RWPE2 (cell line): Measurements from ENCODE around the gene GRIK2.
A peak's percentile ranks its signal among the peaks of the same experiment; 100 is the strongest.
"Not testable (repeated sequence)": the region's sequence is repeated elsewhere in the genome, so short reads cannot be mapped to it uniquely, and the experiment has no call there.

Experiments used
- ATAC-seq: fragments of 200-7000 bp; cut with Tn5 transposase; 3 replicates; pipeline ENCODE4 v1.9.1; 2021; ENCODE audit warnings: low read depth
- DNase-seq: peaks from one replicate; pipeline ENCODE4 v3.0.0-alpha.2; 2020; ENCODE audit warnings: low spot score
- H3K27ac ChIP-seq: fragments of 450-650 bp; 2 replicates; pipeline ENCODE4 v1.5.1; 2017; ENCODE audit warnings: mild to moderate bottlenecking; ENCODE audit not compliant: poor library complexity, severe bottlenecking
- H3K27me3 ChIP-seq: fragments of 250-450 bp; sonication (Bioruptor Pico); 2 replicates; pipeline ENCODE4 v1.5.1; 2021; ENCODE audit warnings: mild to moderate bottlenecking, moderate library complexity; ENCODE audit not compliant: insufficient read depth, poor library complexity, severe bottlenecking
- H3K36me3 ChIP-seq: fragments of 250-450 bp; sonication (Bioruptor Pico); 2 replicates; pipeline ENCODE4 v1.5.1; 2020; ENCODE audit warnings: low read depth, mild to moderate bottlenecking, moderate library complexity
- H3K4me1 ChIP-seq: fragments of 250-450 bp; sonication (Bioruptor Pico); 2 replicates; pipeline ENCODE4 v1.5.1; 2021; ENCODE audit warnings: mild to moderate bottlenecking, moderate library complexity; ENCODE audit not compliant: insufficient read depth, poor library complexity, severe bottlenecking
- H3K4me3 ChIP-seq: fragments of 250-450 bp; sonication (Bioruptor Pico); 2 replicates; pipeline ENCODE4 v1.5.1; 2021; ENCODE audit warnings: mild to moderate bottlenecking, moderate library complexity; ENCODE audit not compliant: severe bottlenecking
- H3K9me3 ChIP-seq: fragments of 250-450 bp; sonication (Bioruptor Pico); 2 replicates; pipeline ENCODE4 v1.5.1; 2021; ENCODE audit warnings: mild to moderate bottlenecking, moderate library complexity; ENCODE audit not compliant: severe bottlenecking
- CTCF ChIP-seq: fragments of 450-650 bp; IDR thresholded peaks from one replicate; pipeline ENCODE4 v1.5.1; 2017; ENCODE audit warnings: mild to moderate bottlenecking, moderate library complexity; ENCODE audit not compliant: poor library complexity, severe bottlenecking

GRIK2 gene

GRCh38 chr6:101393251-101393828 lies at the start of gene GRIK2:
Gene GRIK2, plus strand, starts transcription at chr6:101393708.
- no peaks in the 10 kb centered on the region for H3K4me1 ChIP-seq
- peaks cover 35% of the 10 kb centered on the region for H3K27me3 ChIP-seq
- DNase-seq (peak; percentile 47), ATAC-seq (peak; percentile 76)
- peak within 1 kb of the TSS; percentile 25 for H3K4me3 ChIP-seq
- H3K27ac ChIP-seq, result no peak within 1 kb of the TSS
- TF ChIP-seq CTCF, result peak; percentile 27
- H3K9me3 ChIP-seq, result no peaks in the 10 kb centered on the region
- no peaks in the 10 kb centered on the region for H3K36me3 ChIP-seq

- Histone ChIP-seq H3K27ac (no peak overlapping the region), H3K4me3 (no peak overlapping the region), H3K4me1 (no peaks in the 10 kb centered on the region), H3K36me3 (no peaks in the 10 kb centered on the region), H3K27me3 (no peaks in the 10 kb centered on the region), H3K9me3 (no peaks in the 10 kb centered on the region)
- DNase-seq, result no peak
- TF ChIP-seq CTCF, result no peak
- no peak for ATAC-seq
Observed at GRCh38 chr6:101344885-101345284, 48.6 kb upstream of the GRIK2 start.

GRCh38 chr6:101348816-101349215 lies 44.7 kb upstream of the GRIK2 start:
- no peak for ATAC-seq
- TF ChIP-seq CTCF, result no peak
- no peak overlapping the region for H3K27ac ChIP-seq

GRCh38 chr6:101350631-101351030 lies 42.9 kb upstream of the GRIK2 start:
- H3K36me3 ChIP-seq, H3K27ac ChIP-seq, H3K4me3 ChIP-seq, H3K4me1 ChIP-seq, H3K27me3 ChIP-seq, DNase-seq, H3K9me3 ChIP-seq, ATAC-seq: not testable (repeated sequence)

More at GRCh38 chr6:101348816-101349215, 44.7 kb upstream of the GRIK2 start:
- Histone ChIP-seq H3K4me1 (no peaks in the 10 kb centered on the region), H3K4me3 (no peak overlapping the region), H3K27me3 (no peaks in the 10 kb centered on the region), H3K36me3 (no peaks in the 10 kb centered on the region), H3K9me3 (no peaks in the 10 kb centered on the region)
- DNase-seq, result no peak

GRCh38 chr6:101351173-101351572 lies 42.3 kb upstream of the GRIK2 start:
- no peak overlapping the region for H3K27ac ChIP-seq
- H3K4me3 ChIP-seq, result no peak overlapping the region
- H3K4me1 ChIP-seq, result no peaks in the 10 kb centered on the region
- ATAC-seq (no peak), DNase-seq (no peak)
- H3K9me3 ChIP-seq, result no peaks in the 10 kb centered on the region
- H3K27me3 ChIP-seq, result no peaks in the 10 kb centered on the region
- TF ChIP-seq CTCF, result no peak
- H3K36me3 ChIP-seq, result no peaks in the 10 kb centered on the region
